ENCODE measurements around the gene MRPL33.
"Not testable (repeated sequence)": the region's sequence is repeated elsewhere in the genome, so short reads cannot be mapped to it uniquely, and the experiment has no call there.

Gene MRPL33

GRCh38 chr2:27742571-27742970 lies 28.9 kb upstream of the MRPL33 start:
- DNase-seq: no peak

GRCh38 chr2:27745494-27745893 lies 26.0 kb upstream of the MRPL33 start:
- DNase-seq: not testable (repeated sequence)

GRCh38 chr2:27746325-27746724 lies 25.2 kb upstream of the MRPL33 start:
- no peak for DNase-seq

DNA sequence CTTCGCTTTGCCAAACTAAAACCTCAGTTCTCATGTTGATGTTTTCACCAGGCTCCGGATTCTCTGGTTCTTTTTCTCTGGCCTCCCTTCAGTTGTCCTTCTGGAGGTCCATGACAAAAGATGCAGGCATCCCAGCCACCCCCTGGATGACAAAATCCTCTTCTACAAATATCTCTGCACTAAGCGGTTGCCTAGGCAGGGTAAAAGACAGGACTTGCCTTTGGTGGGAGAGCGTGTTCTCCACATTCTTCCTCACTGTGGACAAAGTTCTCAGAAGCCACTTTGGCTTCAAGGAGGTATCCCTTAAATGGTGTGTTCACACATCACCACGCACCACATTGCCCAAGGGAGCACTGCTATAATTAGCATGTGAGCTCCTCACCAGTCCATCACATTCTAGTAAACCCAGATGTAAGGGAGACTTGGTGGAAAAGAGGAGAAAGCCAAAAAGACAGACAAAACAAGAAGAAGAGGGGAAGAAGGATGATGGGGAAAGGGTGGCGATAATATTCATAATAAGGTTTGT lies 23.6 kb upstream of the MRPL33 start:
- DNase-seq: no peak

DNA sequence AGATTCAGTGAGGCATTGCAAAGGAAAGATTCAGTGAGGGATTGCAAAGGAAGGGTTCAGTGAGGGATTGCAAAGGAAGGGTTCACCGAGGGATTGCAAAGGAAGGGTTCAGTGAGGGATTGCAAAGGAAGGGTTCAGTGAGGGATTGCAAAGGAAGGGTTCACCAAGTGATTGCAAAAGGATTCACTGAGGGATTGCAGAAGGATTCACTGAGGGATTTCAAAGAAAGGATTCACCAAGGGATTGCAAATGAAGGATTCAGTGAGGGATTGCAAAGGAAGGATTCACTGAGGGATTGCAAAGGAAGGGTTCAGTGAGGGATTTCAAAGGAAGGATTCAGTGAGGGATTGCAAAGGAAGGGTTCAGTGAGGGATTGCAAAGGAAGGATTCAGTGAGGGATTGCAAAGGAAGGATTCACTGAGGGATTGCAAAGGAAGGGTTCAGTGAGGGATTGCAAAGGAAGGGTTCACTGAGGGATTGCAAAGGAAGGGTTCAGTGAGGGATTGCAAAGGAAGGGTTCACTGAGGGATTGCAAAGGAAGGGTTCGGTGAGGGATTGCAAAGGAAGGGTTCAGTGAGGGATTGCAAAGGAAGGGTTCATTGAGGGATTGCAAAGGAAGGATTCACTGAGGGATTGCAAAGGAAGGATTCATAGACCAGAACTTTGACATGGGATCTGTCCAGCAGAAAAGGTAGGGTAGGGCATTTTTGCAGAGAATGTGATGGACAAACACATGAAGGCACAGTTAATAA lies 22.5 kb upstream of the MRPL33 start:
- not testable (repeated sequence) for DNase-seq

- no peak for DNase-seq
Observed at GRCh38 chr2:27751377-27751776, 20.1 kb upstream of the MRPL33 start.

- DNase-seq: no peak
Observed at GRCh38 chr2:27752551-27753237, 18.8 kb upstream of the MRPL33 start.

DNA sequence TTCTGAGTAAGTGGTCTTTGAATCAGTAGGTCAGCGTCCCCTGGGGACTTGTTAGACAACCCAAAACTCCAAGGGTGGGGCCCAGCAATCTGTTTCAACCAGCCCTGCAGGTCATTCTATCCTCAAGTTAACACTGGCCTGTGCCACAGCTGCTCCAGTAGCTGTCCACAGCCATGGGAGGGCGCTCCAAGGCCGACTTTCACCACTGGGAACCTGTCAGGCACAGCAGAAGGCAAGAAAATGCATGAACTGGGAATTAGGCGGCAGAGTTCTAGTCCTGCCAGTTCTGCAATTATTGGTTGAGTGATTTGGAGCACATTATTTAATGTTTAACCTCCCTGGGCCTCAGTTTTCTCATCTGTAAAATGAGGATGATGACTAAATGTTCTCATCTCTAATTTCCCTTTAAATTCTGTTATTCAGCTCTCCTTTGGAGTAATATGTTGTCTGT lies 17.4 kb upstream of the MRPL33 start:
- peak; percentile 3 for DNase-seq

DNA sequence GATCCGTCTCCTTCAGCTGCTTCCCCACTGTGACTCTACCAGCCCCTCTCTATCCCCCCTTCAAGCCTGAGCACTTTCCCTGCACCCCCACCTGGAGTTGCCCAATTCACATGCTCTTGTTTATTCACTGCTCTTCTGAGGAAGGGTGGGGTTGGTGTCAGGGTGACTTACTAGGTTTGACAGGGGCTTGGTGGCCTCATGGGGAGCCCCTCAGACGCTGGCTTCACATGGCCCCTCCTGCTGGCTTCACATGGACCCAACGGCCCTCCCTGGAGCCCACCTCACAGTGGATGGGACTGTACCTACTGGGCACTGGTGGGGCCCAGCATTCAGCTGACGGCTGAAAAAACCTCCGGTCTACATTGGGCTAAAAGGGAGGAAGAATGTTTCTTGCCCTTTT lies 16.7 kb upstream of the MRPL33 start:
- no peak for DNase-seq

- DNase-seq: no peak
Observed at GRCh38 chr2:27756091-27756490, 15.4 kb upstream of the MRPL33 start.

- no peak for DNase-seq
Observed at GRCh38 chr2:27756544-27757498, 14.7 kb upstream of the MRPL33 start.

DNA sequence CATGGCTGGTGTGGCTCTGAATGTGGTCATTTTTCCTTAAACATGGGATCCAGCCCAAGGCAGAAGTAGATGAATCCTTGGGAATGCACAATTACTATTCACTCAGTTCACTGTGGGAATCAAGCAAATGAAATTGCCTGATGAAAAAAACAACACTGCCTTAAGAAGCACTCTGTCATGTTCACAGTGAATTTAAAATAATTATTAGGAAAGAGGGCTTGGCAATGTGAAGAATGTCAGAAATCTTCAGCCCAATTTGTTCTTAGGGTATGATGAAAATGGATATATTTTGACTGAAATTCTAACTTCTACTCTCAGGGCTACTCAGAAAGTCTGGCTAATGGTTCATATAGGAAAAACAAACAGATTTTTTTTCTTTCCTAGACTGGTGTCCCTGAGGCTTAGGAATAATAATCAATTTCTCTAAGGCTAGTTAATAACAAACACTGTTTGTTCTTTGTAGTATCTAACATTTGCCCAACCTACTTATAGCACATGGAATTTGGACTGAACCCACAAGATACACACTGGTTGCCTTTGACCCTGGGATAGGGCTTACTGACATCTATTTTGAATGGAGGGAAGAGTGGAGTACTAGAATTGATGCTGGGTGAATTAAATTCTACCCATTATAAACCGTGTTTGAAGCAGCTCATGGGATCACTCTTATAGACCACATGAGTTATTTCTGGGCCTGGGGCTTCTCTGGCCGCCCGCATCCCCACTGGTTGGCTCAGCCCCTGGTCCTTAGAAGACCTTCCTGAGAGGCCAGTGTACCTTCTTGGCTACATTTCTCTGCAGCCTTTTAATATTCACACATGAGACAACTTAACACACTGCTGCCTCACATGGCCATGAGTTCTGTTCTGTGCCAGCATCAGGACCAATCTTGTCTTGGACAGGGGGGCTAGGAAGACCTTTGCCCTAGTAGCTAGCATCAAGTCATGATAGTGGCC lies 8.3 kb upstream of the MRPL33 start:
- no peak for DNase-seq

- no peak for DNase-seq
Observed at GRCh38 chr2:27763907-27764267, 7.6 kb upstream of the MRPL33 start.

DNA sequence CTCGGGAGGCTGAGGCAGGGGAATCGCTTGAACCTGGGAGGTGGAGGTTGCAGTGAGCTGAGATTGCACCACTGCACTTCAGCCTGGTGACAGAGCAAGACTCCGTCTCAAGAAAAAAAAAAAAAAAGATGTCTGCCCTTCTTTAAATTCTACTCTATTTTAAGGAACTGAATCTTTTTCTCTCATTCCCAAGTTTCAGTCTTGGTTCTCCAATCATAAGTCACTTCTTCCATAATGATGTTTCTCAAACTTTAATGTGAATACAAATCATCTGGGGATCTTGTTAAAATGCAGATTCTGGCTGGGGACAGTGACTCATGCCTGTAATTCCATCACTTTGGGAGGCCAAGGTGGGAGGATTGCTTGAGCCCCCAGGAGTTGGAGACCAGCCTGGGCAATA lies 7.0 kb upstream of the MRPL33 start:
- DNase-seq: not testable (repeated sequence)

DNA sequence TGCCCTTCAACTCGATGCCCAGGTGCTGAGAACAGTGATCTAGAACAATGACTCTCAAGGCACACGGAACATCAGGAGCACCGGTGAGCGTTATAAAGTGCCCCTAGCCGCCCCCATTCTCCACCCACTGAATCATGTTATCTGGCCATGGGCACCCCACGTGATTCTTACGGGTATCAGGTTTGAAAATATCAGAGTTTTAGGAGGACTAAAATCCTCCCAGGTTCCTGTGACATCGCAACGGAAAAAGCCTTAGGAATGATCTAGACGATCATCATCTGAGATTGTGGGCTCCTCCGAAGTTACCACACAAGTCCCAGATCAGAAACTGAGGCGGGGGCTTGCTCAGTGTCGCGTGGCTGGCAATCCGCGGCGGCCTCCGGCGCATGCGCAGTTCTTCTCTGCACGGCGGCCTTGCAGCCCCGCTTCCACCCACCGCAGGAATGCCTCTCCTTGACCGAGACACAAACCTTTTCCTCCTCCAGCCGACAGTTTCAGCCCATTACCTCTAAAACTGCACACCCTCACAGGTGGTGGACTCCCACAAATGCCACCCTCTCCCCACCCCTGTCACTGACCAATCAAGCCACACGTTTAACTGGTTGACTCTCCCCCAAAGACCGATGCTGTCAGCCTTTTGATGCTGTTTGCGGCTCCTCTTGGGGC lies 5.8 kb upstream of the MRPL33 start:
- peak; percentile 42 for DNase-seq

DNA sequence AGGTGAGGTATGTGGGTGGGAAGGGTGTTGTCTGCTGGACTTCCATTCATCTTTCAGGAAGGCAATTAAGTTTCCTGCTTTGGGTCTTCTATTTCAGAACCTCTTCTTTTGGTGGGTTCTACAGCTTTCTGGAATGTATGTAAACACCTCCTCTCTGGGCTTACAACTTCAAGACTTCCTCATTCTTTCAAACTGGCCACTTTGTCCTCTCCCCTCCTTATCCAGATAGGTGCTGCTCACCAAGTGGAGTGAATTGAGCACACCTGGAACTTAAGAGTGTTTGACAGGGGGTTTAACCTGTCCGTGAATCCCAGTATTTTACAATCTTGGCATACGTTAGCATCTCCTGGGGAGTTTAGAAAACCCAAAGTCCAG lies 5.2 kb upstream of the MRPL33 start:
- DNase-seq: no peak

DNA sequence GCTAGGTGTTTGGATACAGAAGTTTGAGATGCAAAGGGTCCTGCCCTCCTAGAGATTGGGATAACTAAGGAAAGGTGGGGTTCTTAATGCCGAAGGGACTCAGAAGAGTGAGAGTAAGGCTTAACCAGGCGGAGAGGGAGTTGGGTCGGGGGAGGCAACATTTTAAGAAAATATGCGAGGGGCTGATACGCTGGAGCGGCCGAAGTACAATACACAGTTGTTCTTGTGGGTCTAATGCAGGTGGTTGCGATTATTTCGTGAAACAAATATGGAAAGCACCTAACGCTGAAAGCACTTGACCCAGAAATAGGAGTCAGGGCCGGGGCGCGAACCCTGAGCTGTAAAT lies 344 bp upstream of the MRPL33 start:
- no peak for DNase-seq

DNA sequence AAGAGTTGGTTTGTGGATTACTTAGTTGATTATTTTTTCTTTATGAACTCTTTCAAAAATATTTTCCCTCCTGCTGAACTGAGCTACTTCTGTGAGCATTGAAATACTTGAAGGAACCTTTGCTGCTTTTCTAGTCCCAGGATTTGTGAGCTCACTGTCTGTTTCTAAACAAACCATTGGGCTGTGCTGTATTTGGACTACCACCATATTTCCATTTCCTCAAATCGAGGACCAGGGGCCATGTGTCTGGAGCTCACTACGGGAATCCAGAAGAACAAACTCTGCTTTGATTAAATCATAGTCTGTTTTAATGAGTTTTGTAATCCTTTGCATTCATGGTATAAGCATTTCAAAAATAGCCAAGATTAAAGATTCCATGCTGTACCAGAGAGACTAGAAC lies 1.3 kb downstream of the MRPL33 start:
- no peak for DNase-seq

DNA sequence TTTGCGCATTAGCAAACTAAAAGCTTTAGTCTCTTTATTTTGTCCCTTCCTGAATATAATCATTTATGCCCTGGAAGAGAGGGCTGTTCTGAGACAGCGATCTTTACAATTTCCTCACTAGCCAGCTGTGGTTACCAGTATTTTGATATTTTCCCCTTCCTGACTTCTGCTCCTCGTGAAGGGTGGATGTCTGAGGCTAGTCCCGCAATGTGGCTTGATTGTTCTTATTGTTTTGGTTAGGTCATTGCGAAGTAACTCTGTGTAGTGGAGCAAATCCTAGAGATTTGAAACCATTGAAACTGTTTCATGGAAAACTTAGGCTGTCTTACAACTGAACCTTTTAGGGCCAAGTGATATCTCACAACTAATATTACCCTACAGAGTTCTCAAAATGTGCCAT lies 2.4 kb downstream of the MRPL33 start:
- DNase-seq: no peak

DNA sequence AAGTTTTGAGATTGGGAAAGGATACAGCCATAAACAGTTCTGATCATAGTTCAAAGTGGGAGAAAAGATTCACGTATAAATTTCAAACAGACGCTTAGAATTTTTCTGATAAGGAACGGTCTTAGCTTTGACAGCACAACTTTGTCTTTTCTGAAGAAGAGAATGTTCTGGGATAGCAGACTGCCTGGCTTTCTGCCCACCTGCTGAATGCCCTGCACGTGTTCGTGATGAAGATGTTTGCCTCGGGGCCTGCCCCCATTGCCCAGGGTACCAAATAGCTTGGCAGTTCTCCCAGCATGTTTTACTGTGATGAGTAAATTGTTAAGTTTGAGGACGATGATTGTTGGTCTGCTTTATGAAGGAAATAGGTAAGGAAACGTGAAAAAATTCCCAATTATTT lies 4.6 kb downstream of the MRPL33 start:
- DNase-seq: no peak

- no peak for DNase-seq
Observed at GRCh38 chr2:27776696-27777095, 5.2 kb downstream of the MRPL33 start.

Measured in effector CD8-positive, alpha-beta T cell (primary cell).